HepG2 (cell line): ENCODE data around the gene TFDP1. TPM values are rescaled to one million over a fixed set of nuclear protein-coding genes. Genes with fewer than 3 reads are reported as not detected.

Source experiments
- CREB3 ChIP-seq: sonication (generic); formaldehyde crosslinking; IDR thresholded peaks from 2 replicates; pipeline ENCODE4 v1.5.0; 2020; ENCODE audit warnings: missing genetic modification reagents
- GZF1 ChIP-seq: sonication (generic); formaldehyde crosslinking; IDR thresholded peaks from 2 replicates; pipeline ENCODE4 v1.5.1; 2020; ENCODE audit warnings: mild to moderate bottlenecking, missing genetic modification reagents
- MYC ChIP-seq: sonication (generic); formaldehyde crosslinking; IDR thresholded peaks from 2 replicates; pipeline ENCODE4 v1.9.0; 2021; ENCODE audit warnings: missing genetic modification reagents, borderline replicate concordance
- NR2F6 ChIP-seq, 2 experiments: IDR thresholded peaks; 2 replicates each; pipeline ENCODE4 v1.6.1; 2016; ENCODE audit warnings: antibody characterized with exemption in 1 of 2, mild to moderate bottlenecking in 1 of 2
- PCBP1 ChIP-seq: fragments of 200-400 bp; formaldehyde crosslinking; IDR thresholded peaks from 2 replicates; pipeline ENCODE4 v1.6.1; 2017; ENCODE audit warnings: mild to moderate bottlenecking, low read depth, low read length, borderline replicate concordance
- RXRB ChIP-seq: IDR thresholded peaks from 2 replicates; pipeline ENCODE4 v1.6.1; 2016; ENCODE audit warnings: borderline replicate concordance, missing genetic modification reagents, missing compliant biosample characterization
- YEATS4 ChIP-seq: sonication (generic); formaldehyde crosslinking; IDR thresholded peaks from 2 replicates; pipeline ENCODE4 v1.4.0; 2020; ENCODE audit warnings: missing genetic modification reagents, borderline replicate concordance
- ZEB1 ChIP-seq: IDR thresholded peaks from 2 replicates; pipeline ENCODE4 v1.6.1; 2012; ENCODE audit warnings: mild to moderate bottlenecking, low read depth, inconsistent platforms; ENCODE audit not compliant: insufficient replicate concordance
- ZNF235 ChIP-seq: sonication (generic); formaldehyde crosslinking; IDR thresholded peaks from 2 replicates; pipeline ENCODE4 v1.8.1; 2023; ENCODE audit warnings: mild to moderate bottlenecking, missing genetic modification reagents, borderline replicate concordance
- ZNF883 ChIP-seq: sonication (generic); formaldehyde crosslinking; IDR thresholded peaks from 2 replicates; pipeline ENCODE4 v1.5.1; 2020; ENCODE audit warnings: mild to moderate bottlenecking, missing genetic modification reagents; ENCODE audit errors: not compliant biosample characterization
- ZSCAN31 ChIP-seq: sonication (generic); formaldehyde crosslinking; IDR thresholded peaks from 2 replicates; pipeline ENCODE4 v1.5.0; 2020; ENCODE audit warnings: low read depth, mild to moderate bottlenecking, missing genetic modification reagents
- polyA plus RNA-seq, 8 experiments: library from polyadenylated mRNA; depleted of rRNA in 3 of 8; stranded (reverse) in 7 of 8; unstranded in 1 of 8; fragments of >200 nt; fragmentation: Illumina TruSeq in 4 of 8; extraction: Trizol in 4 of 8; gene quantifications; 2 replicates each; pipeline versions ENCODE4 v1.2.1 to v1.2.3, GENCODE V29; 2011 to 2016; ENCODE audit warnings: low read depth in 4 of 8, missing spikeins in 1 of 8, mixed read lengths in 1 of 8; ENCODE audit not compliant: insufficient read depth in 1 of 8
- total RNA-seq, 5 experiments: library from RNA; depleted of rRNA; stranded (reverse); fragments of >200 nt; fragmentation: Illumina TruSeq; extraction: Trizol; gene quantifications; 2 replicates each; pipeline ENCODE4 v1.2.3, GENCODE V29; 2016; ENCODE audit warnings: low read depth in 1 of 5
- TF ChIP-seq, protein P1 (sequence below): sonication (generic); formaldehyde crosslinking; IDR thresholded peaks from 2 replicates; pipeline ENCODE4 v1.4.0; 2020; ENCODE audit warnings: missing genetic modification reagents
- TF ChIP-seq, protein P2 (sequence below): sonication (generic); formaldehyde crosslinking; IDR thresholded peaks from one replicate; pipeline ENCODE4 v1.5.1; 2020; ENCODE audit warnings: mild to moderate bottlenecking, missing genetic modification reagents; ENCODE audit errors: not compliant biosample characterization
- TF ChIP-seq, protein P3 (sequence below): sonication (generic); formaldehyde crosslinking; IDR thresholded peaks from 2 replicates; pipeline ENCODE4 v1.5.0; 2020; ENCODE audit warnings: mild to moderate bottlenecking, missing genetic modification reagents

TFDP1 gene
- total and polyA plus RNA-seq, 2 of the 13 experiments (the other 11 are each of a cell fraction or from before 2014, with no cell fraction given) = 38.0 to 84.2 TPM

- TF ChIP-seq, protein P1, sequence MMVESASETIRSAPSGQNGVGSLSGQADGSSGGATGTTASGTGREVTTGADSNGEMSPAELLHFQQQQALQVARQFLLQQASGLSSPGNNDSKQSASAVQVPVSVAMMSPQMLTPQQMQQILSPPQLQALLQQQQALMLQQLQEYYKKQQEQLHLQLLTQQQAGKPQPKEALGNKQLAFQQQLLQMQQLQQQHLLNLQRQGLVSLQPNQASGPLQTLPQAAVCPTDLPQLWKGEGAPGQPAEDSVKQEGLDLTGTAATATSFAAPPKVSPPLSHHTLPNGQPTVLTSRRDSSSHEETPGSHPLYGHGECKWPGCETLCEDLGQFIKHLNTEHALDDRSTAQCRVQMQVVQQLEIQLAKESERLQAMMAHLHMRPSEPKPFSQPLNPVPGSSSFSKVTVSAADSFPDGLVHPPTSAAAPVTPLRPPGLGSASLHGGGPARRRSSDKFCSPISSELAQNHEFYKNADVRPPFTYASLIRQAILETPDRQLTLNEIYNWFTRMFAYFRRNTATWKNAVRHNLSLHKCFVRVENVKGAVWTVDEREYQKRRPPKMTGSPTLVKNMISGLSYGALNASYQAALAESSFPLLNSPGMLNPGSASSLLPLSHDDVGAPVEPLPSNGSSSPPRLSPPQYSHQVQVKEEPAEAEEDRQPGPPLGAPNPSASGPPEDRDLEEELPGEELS = no peak
- TF ChIP-seq YEATS4 (CRISPR knock-in tag) (peak; percentile 61; the same call in 1 of the 2 replicates), ZEB1 (no peak), MYC (CRISPR knock-in tag) (peak; percentile 58; the same call in 1 of the 2 replicates), PCBP1 (no peak), NR2F6 (IDR thresholded peaks at IDR 0.05) (no peak), NR2F6 (CRISPR knock-in tag; IDR thresholded peaks at IDR 0.05) (no peak), ZSCAN31 (CRISPR knock-in tag) (peak; percentile 54; the same call in 1 of the 2 replicates), ZNF235 (no peak), CREB3 (CRISPR knock-in tag) (no peak), RXRB (no peak), GZF1 (CRISPR knock-in tag) (no peak), ZNF883 (CRISPR knock-in tag) (no peak)
- TF ChIP-seq, protein P2, sequence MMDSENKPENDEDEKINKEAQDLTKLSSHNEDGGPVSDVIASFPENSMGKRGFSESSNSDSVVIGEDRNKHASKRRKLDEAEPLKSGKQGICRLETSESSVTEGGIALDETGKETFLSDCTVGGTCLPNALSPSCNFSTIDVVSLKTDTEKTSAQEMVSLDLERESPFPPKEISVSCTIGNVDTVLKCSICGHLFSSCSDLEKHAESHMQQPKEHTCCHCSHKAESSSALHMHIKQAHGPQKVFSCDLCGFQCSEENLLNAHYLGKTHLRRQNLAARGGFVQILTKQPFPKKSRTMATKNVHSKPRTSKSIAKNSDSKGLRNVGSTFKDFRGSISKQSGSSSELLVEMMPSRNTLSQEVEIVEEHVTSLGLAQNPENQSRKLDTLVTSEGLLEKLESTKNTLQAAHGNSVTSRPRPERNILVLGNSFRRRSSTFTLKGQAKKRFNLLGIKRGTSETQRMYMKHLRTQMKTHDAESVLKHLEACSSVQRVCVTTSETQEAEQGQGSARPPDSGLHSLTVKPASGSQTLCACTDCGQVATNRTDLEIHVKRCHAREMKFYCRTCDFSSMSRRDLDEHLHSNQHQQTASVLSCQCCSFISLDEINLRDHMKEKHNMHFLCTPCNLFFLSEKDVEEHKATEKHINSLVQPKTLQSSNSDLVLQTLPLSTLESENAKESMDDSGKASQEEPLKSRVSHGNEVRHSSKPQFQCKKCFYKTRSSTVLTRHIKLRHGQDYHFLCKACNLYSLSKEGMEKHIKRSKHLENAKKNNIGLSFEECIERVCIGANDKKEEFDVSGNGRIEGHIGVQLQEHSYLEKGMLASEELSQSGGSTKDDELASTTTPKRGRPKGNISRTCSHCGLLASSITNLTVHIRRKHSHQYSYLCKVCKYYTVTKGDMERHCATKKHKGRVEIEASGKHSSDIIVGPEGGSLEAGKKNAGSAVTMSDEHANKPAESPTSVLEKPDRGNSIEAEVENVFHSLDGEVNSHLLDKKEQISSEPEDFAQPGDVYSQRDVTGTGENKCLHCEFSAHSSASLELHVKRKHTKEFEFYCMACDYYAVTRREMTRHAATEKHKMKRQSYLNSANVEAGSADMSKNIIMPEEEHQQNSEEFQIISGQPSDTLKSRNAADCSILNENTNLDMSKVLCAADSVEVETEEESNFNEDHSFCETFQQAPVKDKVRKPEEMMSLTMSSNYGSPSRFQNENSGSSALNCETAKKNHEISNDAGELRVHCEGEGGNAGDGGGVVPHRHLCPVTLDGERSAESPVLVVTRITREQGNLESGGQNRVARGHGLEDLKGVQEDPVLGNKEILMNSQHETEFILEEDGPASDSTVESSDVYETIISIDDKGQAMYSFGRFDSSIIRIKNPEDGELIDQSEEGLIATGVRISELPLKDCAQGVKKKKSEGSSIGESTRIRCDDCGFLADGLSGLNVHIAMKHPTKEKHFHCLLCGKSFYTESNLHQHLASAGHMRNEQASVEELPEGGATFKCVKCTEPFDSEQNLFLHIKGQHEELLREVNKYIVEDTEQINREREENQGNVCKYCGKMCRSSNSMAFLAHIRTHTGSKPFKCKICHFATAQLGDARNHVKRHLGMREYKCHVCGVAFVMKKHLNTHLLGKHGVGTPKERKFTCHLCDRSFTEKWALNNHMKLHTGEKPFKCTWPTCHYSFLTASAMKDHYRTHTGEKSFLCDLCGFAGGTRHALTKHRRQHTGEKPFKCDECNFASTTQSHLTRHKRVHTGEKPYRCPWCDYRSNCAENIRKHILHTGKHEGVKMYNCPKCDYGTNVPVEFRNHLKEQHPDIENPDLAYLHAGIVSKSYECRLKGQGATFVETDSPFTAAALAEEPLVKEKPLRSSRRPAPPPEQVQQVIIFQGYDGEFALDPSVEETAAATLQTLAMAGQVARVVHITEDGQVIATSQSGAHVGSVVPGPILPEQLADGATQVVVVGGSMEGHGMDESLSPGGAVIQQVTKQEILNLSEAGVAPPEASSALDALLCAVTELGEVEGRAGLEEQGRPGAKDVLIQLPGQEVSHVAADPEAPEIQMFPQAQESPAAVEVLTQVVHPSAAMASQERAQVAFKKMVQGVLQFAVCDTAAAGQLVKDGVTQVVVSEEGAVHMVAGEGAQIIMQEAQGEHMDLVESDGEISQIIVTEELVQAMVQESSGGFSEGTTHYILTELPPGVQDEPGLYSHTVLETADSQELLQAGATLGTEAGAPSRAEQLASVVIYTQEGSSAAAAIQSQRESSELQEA = peak; percentile 43
- TF ChIP-seq, protein P3, sequence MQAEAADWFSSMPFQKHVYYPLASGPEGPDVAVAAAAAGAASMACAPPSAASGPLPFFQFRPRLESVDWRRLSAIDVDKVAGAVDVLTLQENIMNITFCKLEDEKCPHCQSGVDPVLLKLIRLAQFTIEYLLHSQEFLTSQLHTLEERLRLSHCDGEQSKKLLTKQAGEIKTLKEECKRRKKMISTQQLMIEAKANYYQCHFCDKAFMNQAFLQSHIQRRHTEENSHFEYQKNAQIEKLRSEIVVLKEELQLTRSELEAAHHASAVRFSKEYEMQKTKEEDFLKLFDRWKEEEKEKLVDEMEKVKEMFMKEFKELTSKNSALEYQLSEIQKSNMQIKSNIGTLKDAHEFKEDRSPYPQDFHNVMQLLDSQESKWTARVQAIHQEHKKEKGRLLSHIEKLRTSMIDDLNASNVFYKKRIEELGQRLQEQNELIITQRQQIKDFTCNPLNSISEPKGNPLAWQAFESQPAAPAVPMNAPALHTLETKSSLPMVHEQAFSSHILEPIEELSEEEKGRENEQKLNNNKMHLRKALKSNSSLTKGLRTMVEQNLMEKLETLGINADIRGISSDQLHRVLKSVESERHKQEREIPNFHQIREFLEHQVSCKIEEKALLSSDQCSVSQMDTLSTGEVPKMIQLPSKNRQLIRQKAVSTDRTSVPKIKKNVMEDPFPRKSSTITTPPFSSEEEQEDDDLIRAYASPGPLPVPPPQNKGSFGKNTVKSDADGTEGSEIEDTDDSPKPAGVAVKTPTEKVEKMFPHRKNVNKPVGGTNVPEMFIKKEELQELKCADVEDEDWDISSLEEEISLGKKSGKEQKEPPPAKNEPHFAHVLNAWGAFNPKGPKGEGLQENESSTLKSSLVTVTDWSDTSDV (CRISPR knock-in tag) = no peak
Measured at GRCh38 chr13:113582841-113583631, 1.5 kb upstream of the TFDP1 start (continued).
